SK-N-MC (cell line): ENCODE results near the gene UROD.

ENCODE experiments used
- EZH2 ChIP-seq: fragments of 200-600 bp; sonication (generic); IDR thresholded peaks from one replicate; pipeline ENCODE4 v1.6.1; 2017; ENCODE audit warnings: antibody characterized with exemption
- FOXP2 ChIP-seq: optimal IDR thresholded peaks from 2 replicates; pipeline ENCODE3; 2011; ENCODE audit warnings: mild to moderate bottlenecking, moderate library complexity; ENCODE audit not compliant: insufficient read depth; ENCODE audit errors: extremely low read length, control extremely low read depth
- POLR2AphosphoS5 ChIP-seq: IDR thresholded peaks from 2 replicates; pipeline ENCODE4 v1.6.1; 2012; ENCODE audit warnings: mild to moderate bottlenecking, low read depth, low read length, borderline replicate concordance

DNA sequence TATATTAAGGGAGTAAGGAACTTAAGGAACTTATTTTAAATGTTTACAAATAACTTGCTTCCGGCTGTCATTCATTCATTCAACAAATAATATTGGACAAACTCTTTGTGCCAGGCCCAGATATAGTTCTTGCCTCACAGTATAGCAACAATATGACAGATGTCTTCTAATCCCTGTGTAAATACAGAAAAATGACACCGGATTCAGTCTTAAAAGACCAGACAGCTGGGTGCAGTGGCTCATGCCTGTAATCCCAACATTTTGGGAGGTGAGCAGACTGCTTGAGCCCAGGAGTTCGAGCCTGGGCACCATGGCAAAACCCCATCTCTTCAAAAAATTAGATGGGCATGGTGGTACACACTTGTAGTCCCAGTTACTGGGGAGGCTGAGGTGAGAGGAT is 49.3 kb upstream of the UROD start:
- no peak for TF ChIP-seq POLR2AphosphoS5
- no peak for TF ChIP-seq EZH2
- TF ChIP-seq FOXP2, result no peak
